HG02981 (cell line): ENCODE results near the gene TECRL.

Experiments used
- ATAC-seq: cut with Tn5 transposase; IDR thresholded peaks from one replicate; pipeline ENCODE4 v1.9.1; 2021; ENCODE audit warnings: mild to moderate bottlenecking, moderate library complexity; ENCODE audit not compliant: unreplicated experiment

The TECRL gene

GRCh38 chr4:64409300-64409699 lies at the start of gene TECRL:
TECRL (minus strand) TSS chr4:64409450; CDS start chr4:64409351, 99 bp downstream.
- no peak for ATAC-seq

- no peak for ATAC-seq
Observed at GRCh38 chr4:64432674-64433073, 23.4 kb upstream of the TECRL start.

GRCh38 chr4:64430933-64431332 lies 21.7 kb upstream of the TECRL start:
- no peak for ATAC-seq

GRCh38 chr4:64417974-64418373 lies 8.7 kb upstream of the TECRL start:
- no peak for ATAC-seq

- ATAC-seq, result no peak
Observed at GRCh38 chr4:64407000-64407399, 2.2 kb downstream of the TECRL start.

GRCh38 chr4:64405761-64406160 lies 3.5 kb downstream of the TECRL start:
- ATAC-seq, result no peak

GRCh38 chr4:64402684-64403083 lies 6.6 kb downstream of the TECRL start:
- no peak for ATAC-seq

- ATAC-seq, result no peak
Observed at GRCh38 chr4:64399313-64400109, 9.7 kb downstream of the TECRL start.

- no peak for ATAC-seq
Observed at GRCh38 chr4:64394469-64394868, 14.8 kb downstream of the TECRL start.

GRCh38 chr4:64388252-64388651 lies 21.0 kb downstream of the TECRL start:
- ATAC-seq, result no peak

GRCh38 chr4:64385220-64385619 lies 24.0 kb downstream of the TECRL start:
- ATAC-seq, result no peak

- no peak for ATAC-seq
Observed at GRCh38 chr4:64384237-64385203, 24.7 kb downstream of the TECRL start.

GRCh38 chr4:64368741-64369140 lies 40.5 kb downstream of the TECRL start:
- no peak for ATAC-seq

- no peak for ATAC-seq
Observed at GRCh38 chr4:64361399-64361740, 47.9 kb downstream of the TECRL start.

- no peak for ATAC-seq
Observed at GRCh38 chr4:64360664-64361398, 48.4 kb downstream of the TECRL start.

- no peak for ATAC-seq
Observed at GRCh38 chr4:64359489-64359888, 49.8 kb downstream of the TECRL start.

GRCh38 chr4:64353904-64354303 lies 55.3 kb downstream of the TECRL start:
- no peak for ATAC-seq

GRCh38 chr4:64341711-64342110 lies 67.5 kb downstream of the TECRL start:
- ATAC-seq, result no peak

GRCh38 chr4:64340218-64341110 lies 68.8 kb downstream of the TECRL start:
- ATAC-seq, result no peak

- no peak for ATAC-seq
Observed at GRCh38 chr4:64334964-64335363, 74.3 kb downstream of the TECRL start.
